Stimulated activated CD4-positive, alpha-beta T cell treated with anti-CD3 and anti-CD28 coated beads, Interleukin-2, amount 100 ng/mL, for 4 hours (primary cell): ENCODE results near the gene CSGALNACT2.

Source experiments
- DNase-seq: peaks from one replicate; pipeline ENCODE4 v3.0.0-alpha.2; 2020; ENCODE audit warnings: low read depth

CSGALNACT2 gene

GRCh38 chr10:43230909-43231522, 92.8 kb downstream of the CSGALNACT2 start:
- DNase-seq = no peak

- no peak for DNase-seq
Measured at GRCh38 chr10:43231523-43232078, 93.4 kb downstream of the CSGALNACT2 start.

- DNase-seq = no peak
Measured at GRCh38 chr10:43233601-43234430, 95.6 kb downstream of the CSGALNACT2 start.

GRCh38 chr10:43234471-43235041, 96.3 kb downstream of the CSGALNACT2 start:
- DNase-seq = no peak
